Stomach (tissue), 9 donors: ENCODE measurements around the gene RNF121. TPM values are rescaled to one million over a fixed set of nuclear protein-coding genes. Genes with fewer than 3 reads are reported as not detected.

ENCODE experiments used
- DNase-seq, 2 donors: peaks; one replicate each; pipeline versions ENCODE4 v3.0.0 to v3.0.0-alpha.2; 2013 to 2019
- H3K27ac ChIP-seq, 5 donors: fragments of 200-600 bp in 4 of 5; sonication (generic) in 4 of 5; one replicate each; pipeline ENCODE4 v1.5.1; 2013 to 2019; ENCODE audit warnings: mild to moderate bottlenecking in 1 of 5, moderate library complexity in 1 of 5
- H3K27me3 ChIP-seq, 3 donors: fragments of 200-600 bp; sonication (generic); one replicate each; pipeline ENCODE4 v1.5.1; 2017 to 2019; ENCODE audit warnings: mixed run types in 1 of 3
- H3K36me3 ChIP-seq, 4 donors: fragments of 200-600 bp; sonication (generic); 1 replicate in 3 of 4; 2 replicates in 1 of 4; pipeline ENCODE4 v1.5.1; 2016 to 2019
- H3K4me1 ChIP-seq, 4 donors: fragments of 200-600 bp; sonication (generic); one replicate each; pipeline ENCODE4 v1.5.1; 2016 to 2019
- H3K4me3 ChIP-seq, 4 donors: fragments of 200-600 bp; sonication (generic) in 3 of 4; one replicate each; pipeline ENCODE4 v1.5.1; 2016 to 2019; ENCODE audit warnings: mild to moderate bottlenecking in 1 of 4
- H3K9me3 ChIP-seq, 4 donors: fragments of 200-600 bp; sonication (generic); one replicate each; pipeline ENCODE4 v1.5.1; 2016 to 2019
- CTCF ChIP-seq, 7 experiments: fragments of 450-650 bp in 4 of 7; fragments of 200-600 bp in 3 of 7; sonication (generic) in 3 of 7; IDR thresholded peaks; one replicate each; pipeline ENCODE4 v1.5.1; 2016 to 2019; ENCODE audit warnings: antibody characterized with exemption in 7 of 7, control low read depth in 2 of 7, mild to moderate bottlenecking in 1 of 7
- EP300 ChIP-seq: sonication (generic); formaldehyde crosslinking; IDR thresholded peaks from one replicate; pipeline ENCODE4 v1.6.1; 2017; ENCODE audit warnings: antibody characterized with exemption
- POLR2A ChIP-seq, 4 donors: fragments of 450-650 bp; IDR thresholded peaks; one replicate each; pipeline ENCODE4 v1.6.1; 2016; ENCODE audit warnings: antibody characterized with exemption in 4 of 4, control low read depth in 2 of 4, mild to moderate bottlenecking in 1 of 4, moderate library complexity in 1 of 4
- POLR2AphosphoS5 ChIP-seq, 3 donors: sonication (generic); formaldehyde crosslinking; IDR thresholded peaks; one replicate each; pipeline ENCODE4 v1.6.1; 2016; ENCODE audit warnings: antibody characterized with exemption in 3 of 3
- WGBS, 5 donors: extraction: QIAGEN DNeasy Blood & Tissue Kit in 3 of 5; methylation state at CpG; one replicate each; pipeline versions ENCODE4 v1.1.5 to v1.1.7; 2013 to 2018; 5-methylcytosine and 5-hydroxymethylcytosine counted together
- intact Hi-C: fragments of 100-400 bp; cut with DNase I; formaldehyde crosslinking; loops from one replicate; pipeline ENCODE4 v1.15.1; 2023; ENCODE audit warnings: low total_unique reads
- polyA plus RNA-seq, 3 donors: library from polyadenylated mRNA; stranded (reverse); fragments of 200-250 nt; gene quantifications; one replicate each; pipeline ENCODE4 v1.2.3, GENCODE V29; 2013
- total RNA-seq, 5 donors: library from RNA; depleted of rRNA; stranded (reverse); fragments of >200 nt; gene quantifications; one replicate each; pipeline versions ENCODE4 v1.1.0 to v1.2.3, GENCODE V29; 2014 to 2016
- donor health status: healthy with polysubstance abuse.
- donor health status: Bipolar disorder and iron deficiency.
- donor health status: healthy.

RNF121 gene
- total and polyA plus RNA-seq, 8 donors = 10.0 to 363 (median 20.8) TPM

GRCh38 chr11:72013765-72014711 lies 85.2 kb downstream of the RNF121 start:
- H3K9me3 ChIP-seq = no peaks in the 10 kb centered on the region
- H3K4me3 ChIP-seq = no peak overlapping the region
- no peaks in the 10 kb centered on the region for H3K27me3 ChIP-seq
- H3K27ac ChIP-seq = peak overlapping the region in 4 of 5 donors; percentile 30 to 72 (median 64)
- 66 to 81% (median 76%) methylated on average over 34 to 38 of the region's 38 CpGs for WGBS, 5 donors
- TF ChIP-seq POLR2AphosphoS5 (IDR thresholded peaks at IDR 0.05) = no peak
- no peak for TF ChIP-seq EP300
- no peak for TF ChIP-seq CTCF (IDR thresholded peaks at IDR 0.05)
- TF ChIP-seq POLR2A (IDR thresholded peaks at IDR 0.05) = no peak
- DNase-seq = no peak
- peaks cover 32 to 58% (median 45%) of the 10 kb centered on the region in 4 donors for H3K4me1 ChIP-seq
- intact Hi-C loops = no loop called here
- H3K36me3 ChIP-seq = peaks cover 100% of the 10 kb centered on the region in 4 donors

GRCh38 chr11:72014761-72015320 lies 86.0 kb downstream of the RNF121 start:
- H3K27me3 ChIP-seq = no peaks in the 10 kb centered on the region
- DNase-seq = no peak
- intact Hi-C loops = no loop called here
- no peaks in the 10 kb centered on the region for H3K9me3 ChIP-seq
- WGBS, 5 donors = 74 to 87% (median 81%) methylated on average over 16 of the region's 16 CpGs
- no peak overlapping the region for H3K4me3 ChIP-seq
- TF ChIP-seq EP300 (no peak), POLR2AphosphoS5 (IDR thresholded peaks at IDR 0.05) (no peak), POLR2A (IDR thresholded peaks at IDR 0.05) (no peak), CTCF (IDR thresholded peaks at IDR 0.05) (no peak)
- H3K4me1 ChIP-seq = peaks cover 32 to 58% (median 45%) of the 10 kb centered on the region in 4 donors
- H3K36me3 ChIP-seq = peaks cover 100% of the 10 kb centered on the region in 4 donors
- H3K27ac ChIP-seq = peak overlapping the region in 2 of 5 donors; percentile 14 to 67

- DNase-seq = peak in 1 of 2 donors; percentile 60
- Histone ChIP-seq H3K27me3 (no peaks in the 10 kb centered on the region), H3K27ac (peak overlapping the region in 2 of 5 donors; percentile 14 to 16), H3K9me3 (no peaks in the 10 kb centered on the region), H3K36me3 (peaks cover 100% of the 10 kb centered on the region in 4 donors), H3K4me3 (no peak overlapping the region), H3K4me1 (peaks cover 32 to 53% (median 42%) of the 10 kb centered on the region in 4 donors)
- 88 to 93% (median 90%) methylated on average over 10 of the region's 10 CpGs for WGBS, 5 donors
- intact Hi-C loops = no loop called here
- TF ChIP-seq CTCF (IDR thresholded peaks at IDR 0.05) (peak in 1 of 7 experiments; percentile 8), POLR2AphosphoS5 (IDR thresholded peaks at IDR 0.05) (no peak)
Observed at GRCh38 chr11:72015511-72016061, 86.7 kb downstream of the RNF121 start.

- no peak for TF ChIP-seq CTCF (IDR thresholded peaks at IDR 0.05)
- TF ChIP-seq POLR2AphosphoS5 (IDR thresholded peaks at IDR 0.05) = no peak
- no peak for TF ChIP-seq EP300
- TF ChIP-seq POLR2A (IDR thresholded peaks at IDR 0.05) = no peak
- intact Hi-C loops = no loop called here
- no peak for DNase-seq
- Histone ChIP-seq H3K36me3 (peaks cover 100% of the 10 kb centered on the region in 4 donors), H3K27ac (no peak overlapping the region), H3K4me3 (no peak overlapping the region), H3K9me3 (no peaks in the 10 kb centered on the region), H3K27me3 (no peaks in the 10 kb centered on the region), H3K4me1 (peaks cover 15 to 29% (median 24%) of the 10 kb centered on the region in 4 donors)
- WGBS, 5 donors = 85 to 95% (median 93%) methylated on average over 9 of the region's 9 CpGs
Observed at GRCh38 chr11:72018171-72018570, 89.3 kb downstream of the RNF121 start.
